K562 (cell line): ENCODE results near the gene LTN1. TPM values are rescaled to one million over a fixed set of nuclear protein-coding genes. Genes with fewer than 3 reads are reported as not detected.
A peak's percentile ranks its signal among the peaks of the same experiment; 100 is the strongest.

Source experiments
- ESRRB ChIP-seq: fragments of 250-450 bp; sonication (Bioruptor Pico); IDR thresholded peaks from 2 replicates; pipeline ENCODE4 v1.5.0; 2020; ENCODE audit warnings: mild to moderate bottlenecking, moderate library complexity, borderline replicate concordance
- FOXM1 ChIP-seq, 2 experiments: fragments of 450-650 bp in 1 of 2; sonication (generic) in 1 of 2; formaldehyde crosslinking in 1 of 2; IDR thresholded peaks; 2 replicates each; pipeline versions ENCODE4 v1.6.1 to v1.9.0; 2017 to 2022; ENCODE audit warnings: low read depth in 2 of 2, mild to moderate bottlenecking in 2 of 2, missing genetic modification reagents in 1 of 2, moderate library complexity in 1 of 2
- GTF2E2 ChIP-seq: fragments of 200-800 bp; sonication (Bioruptor generic); IDR thresholded peaks from 2 replicates; pipeline ENCODE4 v1.6.1; 2016; ENCODE audit warnings: missing genetic modification characterization, missing compliant biosample characterization
- KLF13 ChIP-seq: fragments of 450-650 bp; IDR thresholded peaks from 2 replicates; pipeline ENCODE4 v1.6.1; 2016; ENCODE audit warnings: missing genetic modification characterization, low read depth, mild to moderate bottlenecking, missing compliant biosample characterization, moderate library complexity, borderline replicate concordance
- LCOR ChIP-seq: sonication (generic); formaldehyde crosslinking; IDR thresholded peaks from 2 replicates; pipeline ENCODE4 v1.8.0; 2022; ENCODE audit warnings: mild to moderate bottlenecking, missing genetic modification reagents
- PRDM10 ChIP-seq: fragments of 450-650 bp; IDR thresholded peaks from 2 replicates; pipeline ENCODE4 v1.6.1; 2018; ENCODE audit not compliant: partially characterized antibody
- RB1 ChIP-seq: fragments of 450-650 bp; IDR thresholded peaks from 2 replicates; pipeline ENCODE4 v1.6.1; 2017; ENCODE audit warnings: low read depth, mild to moderate bottlenecking
- ZNF143 ChIP-seq: sonication (generic); formaldehyde crosslinking; IDR thresholded peaks from 2 replicates; pipeline ENCODE4 v1.9.0; 2022; ENCODE audit warnings: mild to moderate bottlenecking, missing genetic modification reagents
- ZNF174 ChIP-seq: fragments of 250-450 bp; sonication (Bioruptor Pico); IDR thresholded peaks from 2 replicates; pipeline ENCODE4 v1.4.0; 2020; ENCODE audit warnings: mild to moderate bottlenecking
- ZNF263 ChIP-seq: sonication (generic); formaldehyde crosslinking; IDR thresholded peaks from 2 replicates; pipeline ENCODE4 v1.8.0; 2022; ENCODE audit warnings: mild to moderate bottlenecking, missing genetic modification reagents, borderline replicate concordance
- ZNF282 ChIP-seq: sonication (generic); formaldehyde crosslinking; IDR thresholded peaks from 2 replicates; pipeline ENCODE4 v1.8.1; 2023; ENCODE audit warnings: missing genetic modification reagents
- ZNF511 ChIP-seq: sonication (generic); formaldehyde crosslinking; IDR thresholded peaks from 2 replicates; pipeline ENCODE4 v1.8.0; 2022; ENCODE audit warnings: mild to moderate bottlenecking, missing genetic modification reagents
- ZNF780A ChIP-seq: fragments of 250-450 bp; sonication (Bioruptor Pico); IDR thresholded peaks from 2 replicates; pipeline ENCODE4 v1.5.0; 2021; ENCODE audit warnings: mild to moderate bottlenecking
- polyA plus RNA-seq, 8 experiments: library from polyadenylated mRNA; depleted of rRNA in 4 of 8; stranded (reverse) in 5 of 8; unstranded in 3 of 8; fragments of >200 nt; fragmentation: Nextera tagmentation in 2 of 8; fragmentation: Illumina TruSeq in 1 of 8; extraction: Ambion mirVana in 2 of 8; extraction: Trizol in 1 of 8; gene quantifications; 2 replicates each; pipeline versions ENCODE4 v1.2.1 to v1.2.3, GENCODE V29; 2011 to 2014; ENCODE audit warnings: inconsistent platforms in 1 of 8, missing spikeins in 1 of 8
- total RNA-seq, 7 experiments: library from RNA; depleted of rRNA in 6 of 7; stranded (reverse); fragments of >200 nt in 6 of 7; fragmentation: Illumina TruSeq in 2 of 7; extraction: Trizol in 2 of 7; gene quantifications; 2 replicates each; pipeline versions ENCODE4 v1.2.1 to v1.2.3, GENCODE V29; 2011 to 2021; ENCODE audit warnings: low replicate concordance in 1 of 7
- TF ChIP-seq, protein P1 (sequence below), 2 experiments: IDR thresholded peaks; 2 replicates each; pipeline ENCODE4 v1.6.1; 2011; ENCODE audit warnings: borderline replicate concordance in 1 of 2, control low read depth in 1 of 2, low read depth in 1 of 2, low read length in 1 of 2, mild to moderate bottlenecking in 1 of 2, mixed read lengths in 1 of 2, moderate library complexity in 1 of 2; ENCODE audit not compliant: insufficient read depth in 1 of 2, insufficient read length in 1 of 2, poor library complexity in 1 of 2, severe bottlenecking in 1 of 2; ENCODE audit errors: extremely low read depth in 1 of 2
- TF ChIP-seq, protein P2 (sequence below), 2 experiments: fragments of 450-650 bp; conservative IDR thresholded peaks; 2 replicates each; pipeline ENCODE4 v1.6.1; 2017; ENCODE audit warnings: mild to moderate bottlenecking in 2 of 2, moderate library complexity in 2 of 2
- TF ChIP-seq, protein P3 (sequence below): IDR thresholded peaks from 2 replicates; pipeline ENCODE4 v1.6.1; 2011; ENCODE audit warnings: borderline replicate concordance, low read depth, mild to moderate bottlenecking, moderate library complexity, low read length; ENCODE audit not compliant: insufficient read depth, poor library complexity, severe bottlenecking

LTN1 gene
- total and polyA plus RNA-seq, 9 of the 15 experiments (the other 6 are each of a cell fraction or from before 2014, with no cell fraction given) = 15.7 to 49.6 (median 28.7) TPM

DNA sequence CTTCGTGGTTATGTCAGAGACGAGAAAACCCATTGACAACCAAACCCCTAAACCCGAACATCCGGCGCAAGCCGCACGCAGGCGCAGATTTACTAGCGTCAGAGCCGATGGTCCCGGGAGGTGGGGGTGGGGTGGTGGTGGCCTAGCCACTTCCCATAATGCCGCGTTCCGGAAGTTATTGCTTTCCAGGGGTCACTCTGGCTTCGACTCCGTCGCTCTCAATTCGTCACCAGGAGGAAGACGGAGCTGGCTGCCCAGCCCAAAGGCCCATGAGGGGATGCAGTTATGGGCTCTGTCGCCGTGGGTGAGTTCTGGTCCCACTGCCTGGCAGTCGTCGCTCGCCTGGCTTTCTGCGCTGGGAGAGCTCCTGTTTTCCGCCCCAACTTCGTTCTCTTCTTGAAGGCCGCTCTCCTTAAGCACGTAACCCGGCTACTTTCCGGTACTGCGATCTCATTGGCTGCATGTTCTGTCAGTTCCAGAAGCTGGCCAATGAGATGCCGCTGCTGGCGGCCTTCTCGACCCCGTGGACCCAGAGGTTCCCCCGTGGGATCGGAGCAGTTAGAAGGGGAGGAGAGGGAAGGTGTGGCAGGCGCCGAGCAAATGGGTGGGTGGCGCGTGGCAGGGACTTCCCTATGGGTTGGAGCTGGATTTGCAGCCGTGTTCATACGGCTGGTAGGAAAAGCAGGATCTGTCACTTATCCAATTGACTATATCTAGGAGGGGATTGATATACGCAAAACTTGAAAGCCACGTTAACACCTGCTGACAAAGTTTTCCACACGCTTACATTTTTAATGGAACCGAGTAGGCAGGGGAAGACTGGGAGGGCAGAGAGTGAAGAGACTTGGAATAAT, 32.0 kb upstream of the LTN1 start, which contains the start of gene USP16 (continued):
- no peak for TF ChIP-seq ZNF282 (CRISPR knock-in tag)
- TF ChIP-seq RB1 = peak; percentile 27; the same call in 1 of the 2 replicates
- TF ChIP-seq LCOR (CRISPR knock-in tag) = peak; percentile 57; the same call in 1 of the 2 replicates
- no peak for TF ChIP-seq ESRRB
- TF ChIP-seq, protein P1, sequence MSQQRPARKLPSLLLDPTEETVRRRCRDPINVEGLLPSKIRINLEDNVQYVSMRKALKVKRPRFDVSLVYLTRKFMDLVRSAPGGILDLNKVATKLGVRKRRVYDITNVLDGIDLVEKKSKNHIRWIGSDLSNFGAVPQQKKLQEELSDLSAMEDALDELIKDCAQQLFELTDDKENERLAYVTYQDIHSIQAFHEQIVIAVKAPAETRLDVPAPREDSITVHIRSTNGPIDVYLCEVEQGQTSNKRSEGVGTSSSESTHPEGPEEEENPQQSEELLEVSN (IDR thresholded peaks at IDR 0.05; ENCODE audit: borderline replicate concordance in 1 of 2, extremely low read depth in 1 of 2, insufficient read depth in 1 of 2, insufficient read length in 1 of 2, low read depth in 1 of 2, low read length in 1 of 2, poor library complexity in 1 of 2, severe bottlenecking in 1 of 2) = peak; percentile 46 to 66
- no peak for TF ChIP-seq ZNF174
- peak; percentile 91 for TF ChIP-seq GTF2E2 (tag)
- TF ChIP-seq ZNF780A (CRISPR knock-in tag) = no peak
- peak; percentile 77 for TF ChIP-seq PRDM10
- TF ChIP-seq, protein P2, sequence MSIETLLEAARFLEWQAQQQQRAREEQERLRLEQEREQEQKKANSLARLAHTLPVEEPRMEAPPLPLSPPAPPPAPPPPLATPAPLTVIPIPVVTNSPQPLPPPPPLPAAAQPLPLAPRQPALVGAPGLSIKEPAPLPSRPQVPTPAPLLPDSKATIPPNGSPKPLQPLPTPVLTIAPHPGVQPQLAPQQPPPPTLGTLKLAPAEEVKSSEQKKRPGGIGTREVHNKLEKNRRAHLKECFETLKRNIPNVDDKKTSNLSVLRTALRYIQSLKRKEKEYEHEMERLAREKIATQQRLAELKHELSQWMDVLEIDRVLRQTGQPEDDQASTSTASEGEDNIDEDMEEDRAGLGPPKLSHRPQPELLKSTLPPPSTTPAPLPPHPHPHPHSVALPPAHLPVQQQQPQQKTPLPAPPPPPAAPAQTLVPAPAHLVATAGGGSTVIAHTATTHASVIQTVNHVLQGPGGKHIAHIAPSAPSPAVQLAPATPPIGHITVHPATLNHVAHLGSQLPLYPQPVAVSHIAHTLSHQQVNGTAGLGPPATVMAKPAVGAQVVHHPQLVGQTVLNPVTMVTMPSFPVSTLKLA (conservative IDR thresholded peaks at IDR 0.05) = peak; percentile 95 to 97
- TF ChIP-seq, protein P3, sequence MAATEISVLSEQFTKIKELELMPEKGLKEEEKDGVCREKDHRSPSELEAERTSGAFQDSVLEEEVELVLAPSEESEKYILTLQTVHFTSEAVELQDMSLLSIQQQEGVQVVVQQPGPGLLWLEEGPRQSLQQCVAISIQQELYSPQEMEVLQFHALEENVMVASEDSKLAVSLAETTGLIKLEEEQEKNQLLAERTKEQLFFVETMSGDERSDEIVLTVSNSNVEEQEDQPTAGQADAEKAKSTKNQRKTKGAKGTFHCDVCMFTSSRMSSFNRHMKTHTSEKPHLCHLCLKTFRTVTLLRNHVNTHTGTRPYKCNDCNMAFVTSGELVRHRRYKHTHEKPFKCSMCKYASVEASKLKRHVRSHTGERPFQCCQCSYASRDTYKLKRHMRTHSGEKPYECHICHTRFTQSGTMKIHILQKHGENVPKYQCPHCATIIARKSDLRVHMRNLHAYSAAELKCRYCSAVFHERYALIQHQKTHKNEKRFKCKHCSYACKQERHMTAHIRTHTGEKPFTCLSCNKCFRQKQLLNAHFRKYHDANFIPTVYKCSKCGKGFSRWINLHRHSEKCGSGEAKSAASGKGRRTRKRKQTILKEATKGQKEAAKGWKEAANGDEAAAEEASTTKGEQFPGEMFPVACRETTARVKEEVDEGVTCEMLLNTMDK = no peak
- TF ChIP-seq ZNF511 (CRISPR knock-in tag) = peak; percentile 77; the same call in 1 of the 2 replicates
- TF ChIP-seq ZNF143 (CRISPR knock-in tag) = peak; percentile 81
- TF ChIP-seq ZNF263 (CRISPR knock-in tag) = peak; percentile 59
- TF ChIP-seq KLF13 (tag) = peak; percentile 79
- peak; percentile 51; the same call in 1 of the 2 replicates for TF ChIP-seq FOXM1 (IDR thresholded peaks at IDR 0.05; ENCODE audit: low read depth)
- TF ChIP-seq FOXM1 (CRISPR knock-in tag; IDR thresholded peaks at IDR 0.05; ENCODE audit: low read depth) = no peak
